Measurements from ENCODE around the gene GHRHR. TPM values are rescaled to one million over a fixed set of nuclear protein-coding genes. Genes with fewer than 3 reads are reported as not detected.

GHRHR gene
- total and polyA plus RNA-seq, 4 donors: 0.38 to 0.77 (median 0.77) TPM; not detected in 1

GRCh38 chr7:30987936-30988335, 24.2 kb downstream of the GHRHR start:
- ATAC-seq (ENCODE audit: insufficient read depth, low FRiP score) (no peak), DNase-seq (no peak)
- TF ChIP-seq CTCF (IDR thresholded peaks at IDR 0.05; ENCODE audit: control extremely low read depth, extremely low read depth): no peak
- Histone ChIP-seq H3K4me3 (no peak overlapping the region), H3K36me3 (ENCODE audit: control insufficient read depth in 4 of 4, insufficient read depth in 4 of 4, low read length in 4 of 4) (no peaks in the 10 kb centered on the region), H3K9me3 (ENCODE audit: control insufficient read depth in 4 of 4, insufficient read depth in 3 of 4, low read length in 3 of 4) (peaks cover 0 to 2% (median 0%) of the 10 kb centered on the region in 4 donors), H3K27me3 (ENCODE audit: control insufficient read depth in 3 of 3, insufficient read depth in 3 of 3, low read length in 2 of 3) (no peaks in the 10 kb centered on the region), H3K9ac (ENCODE audit: insufficient read depth in 1 of 2, low read length in 2 of 2) (no peak overlapping the region), H3K4me1 (ENCODE audit: control insufficient read depth in 5 of 5, insufficient read depth in 5 of 5, low read length in 5 of 5) (peaks cover 0 to 7% (median 0%) of the 10 kb centered on the region in 5 donors), H3K27ac (ENCODE audit: low read depth in 1 of 2, low read length in 1 of 2) (no peak overlapping the region)
- 90 to 93% methylated on average over 5 of the region's 5 CpGs for WGBS, 2 donors

GRCh38 chr7:30988351-30989005, 24.7 kb downstream of the GHRHR start:
- H3K9me3 ChIP-seq (ENCODE audit: control insufficient read depth in 4 of 4, insufficient read depth in 3 of 4, low read length in 3 of 4): peaks cover 0 to 2% (median 0%) of the 10 kb centered on the region in 4 donors
- peaks cover 0 to 7% (median 0%) of the 10 kb centered on the region in 5 donors for H3K4me1 ChIP-seq (ENCODE audit: control insufficient read depth in 5 of 5, insufficient read depth in 5 of 5, low read length in 5 of 5)
- H3K9ac ChIP-seq (ENCODE audit: insufficient read depth in 1 of 2, low read length in 2 of 2): no peak overlapping the region
- DNase-seq (peak; percentile 35 to 59 (median 42)), ATAC-seq (ENCODE audit: insufficient read depth, low FRiP score) (no peak)
- H3K4me3 ChIP-seq: no peak overlapping the region
- no peaks in the 10 kb centered on the region for H3K27me3 ChIP-seq (ENCODE audit: control insufficient read depth in 3 of 3, insufficient read depth in 3 of 3, low read length in 2 of 3)
- no peak overlapping the region for H3K27ac ChIP-seq (ENCODE audit: low read depth in 1 of 2, low read length in 1 of 2)
- no peak for TF ChIP-seq CTCF (IDR thresholded peaks at IDR 0.05; ENCODE audit: control extremely low read depth, extremely low read depth)
- no peaks in the 10 kb centered on the region for H3K36me3 ChIP-seq (ENCODE audit: control insufficient read depth in 4 of 4, insufficient read depth in 4 of 4, low read length in 4 of 4)
- 51 to 55% methylated on average over 19 of the region's 19 CpGs for WGBS, 2 donors

- Histone ChIP-seq H3K36me3 (ENCODE audit: control insufficient read depth in 4 of 4, insufficient read depth in 4 of 4, low read length in 4 of 4) (no peaks in the 10 kb centered on the region), H3K27ac (ENCODE audit: low read depth in 1 of 2, low read length in 1 of 2) (no peak overlapping the region), H3K4me1 (ENCODE audit: control insufficient read depth in 5 of 5, insufficient read depth in 5 of 5, low read length in 5 of 5) (peaks cover 0 to 7% (median 0%) of the 10 kb centered on the region in 5 donors), H3K27me3 (ENCODE audit: control insufficient read depth in 3 of 3, insufficient read depth in 3 of 3, low read length in 2 of 3) (no peaks in the 10 kb centered on the region), H3K4me3 (no peak overlapping the region), H3K9ac (ENCODE audit: insufficient read depth in 1 of 2, low read length in 2 of 2) (no peak overlapping the region), H3K9me3 (ENCODE audit: control insufficient read depth in 4 of 4, insufficient read depth in 3 of 4, low read length in 3 of 4) (peaks cover 0 to 2% (median 0%) of the 10 kb centered on the region in 4 donors)
- DNase-seq (no peak), ATAC-seq (ENCODE audit: insufficient read depth, low FRiP score) (no peak)
- TF ChIP-seq CTCF (IDR thresholded peaks at IDR 0.05; ENCODE audit: control extremely low read depth, extremely low read depth): no peak
- WGBS, 2 donors: 87 to 88% methylated on average over 16 of the region's 16 CpGs
Observed at GRCh38 chr7:30989008-30989823, 25.5 kb downstream of the GHRHR start.

Data from lung (tissue), 12 donors.